MM.1S (cell line): ENCODE data around the gene ABCA13.

ENCODE experiments used
- EZH2phosphoT487 ChIP-seq: fragments of 300-600 bp; sonication (generic); IDR thresholded peaks from 2 replicates; pipeline ENCODE4 v1.6.1; 2018; ENCODE audit warnings: antibody characterized with exemption, low read length
- TF ChIP-seq, protein P1 (sequence below): fragments of 300-600 bp; sonication (generic); IDR thresholded peaks from 2 replicates; pipeline ENCODE4 v1.5.1; 2016; ENCODE audit warnings: antibody characterized with exemption, low read length, mixed read lengths

DNA sequence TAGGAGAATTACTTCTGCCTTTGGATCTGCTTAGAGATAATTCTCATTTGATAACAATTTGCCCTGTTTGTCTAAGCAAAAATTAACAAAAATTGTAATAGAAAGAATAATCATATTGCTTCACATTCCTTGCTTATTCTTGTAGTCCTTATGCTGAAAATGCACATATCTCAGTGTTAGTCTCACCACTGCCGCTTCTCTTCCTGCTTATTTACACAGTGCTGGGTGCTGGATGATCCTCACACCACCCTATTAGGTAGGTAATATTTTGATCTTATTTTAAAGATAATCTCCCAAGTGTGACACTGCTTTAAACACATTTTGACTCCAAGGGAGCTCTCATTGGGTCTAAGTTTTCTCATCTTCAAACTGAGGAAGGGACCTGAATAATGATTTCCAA, 46.0 kb downstream of the ABCA13 start:
- TF ChIP-seq, protein P1, sequence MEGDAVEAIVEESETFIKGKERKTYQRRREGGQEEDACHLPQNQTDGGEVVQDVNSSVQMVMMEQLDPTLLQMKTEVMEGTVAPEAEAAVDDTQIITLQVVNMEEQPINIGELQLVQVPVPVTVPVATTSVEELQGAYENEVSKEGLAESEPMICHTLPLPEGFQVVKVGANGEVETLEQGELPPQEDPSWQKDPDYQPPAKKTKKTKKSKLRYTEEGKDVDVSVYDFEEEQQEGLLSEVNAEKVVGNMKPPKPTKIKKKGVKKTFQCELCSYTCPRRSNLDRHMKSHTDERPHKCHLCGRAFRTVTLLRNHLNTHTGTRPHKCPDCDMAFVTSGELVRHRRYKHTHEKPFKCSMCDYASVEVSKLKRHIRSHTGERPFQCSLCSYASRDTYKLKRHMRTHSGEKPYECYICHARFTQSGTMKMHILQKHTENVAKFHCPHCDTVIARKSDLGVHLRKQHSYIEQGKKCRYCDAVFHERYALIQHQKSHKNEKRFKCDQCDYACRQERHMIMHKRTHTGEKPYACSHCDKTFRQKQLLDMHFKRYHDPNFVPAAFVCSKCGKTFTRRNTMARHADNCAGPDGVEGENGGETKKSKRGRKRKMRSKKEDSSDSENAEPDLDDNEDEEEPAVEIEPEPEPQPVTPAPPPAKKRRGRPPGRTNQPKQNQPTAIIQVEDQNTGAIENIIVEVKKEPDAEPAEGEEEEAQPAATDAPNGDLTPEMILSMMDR = no peak
- no peak for TF ChIP-seq EZH2phosphoT487
